ENCODE measurements around the gene TCN2. TPM values are rescaled to one million over a fixed set of nuclear protein-coding genes. Genes with fewer than 3 reads are reported as not detected.

The TCN2 gene
- total and polyA plus RNA-seq, 10 of the 15 experiments (the other 5 are each of a cell fraction or from before 2014, with no cell fraction given) = 5.4 to 21.8 (median 11.0) TPM

GRCh38 chr22:30634471-30635233 is 27.7 kb downstream of the TCN2 start (continued):
- TF ChIP-seq JUND (IDR thresholded peaks at IDR 0.05; ENCODE audit: low read depth, low read length) (no peak; the same call in 1 of the 2 replicates), IRF4 (IDR thresholded peaks at IDR 0.05; ENCODE audit: low read depth, low read length) (no peak), DPF2 (IDR thresholded peaks at IDR 0.05) (peak; percentile 74; the same call in 1 of the 2 replicates), GABPA (IDR thresholded peaks at IDR 0.05; ENCODE audit: low read depth) (no peak), RCOR1 (conservative IDR thresholded peaks at IDR 0.05; ENCODE audit: low read depth, low read length) (no peak), PAX5 (IDR thresholded peaks at IDR 0.05; ENCODE audit: borderline replicate concordance, low read depth, low read length) (no peak), KDM1A (IDR thresholded peaks at IDR 0.05; ENCODE audit: borderline replicate concordance) (no peak), ZZZ3 (IDR thresholded peaks at IDR 0.05; ENCODE audit: control insufficient read depth, insufficient read length, low read depth) (no peak), NR2F1 (conservative IDR thresholded peaks at IDR 0.05) (0 out of 2 replicates have a peak, but pooled peaks have one; percentile 54), PKNOX1 (IDR thresholded peaks at IDR 0.05) (peak; percentile 68), CBFB (IDR thresholded peaks at IDR 0.05; ENCODE audit: low read depth) (no peak)
- TF ChIP-seq, protein P1, sequence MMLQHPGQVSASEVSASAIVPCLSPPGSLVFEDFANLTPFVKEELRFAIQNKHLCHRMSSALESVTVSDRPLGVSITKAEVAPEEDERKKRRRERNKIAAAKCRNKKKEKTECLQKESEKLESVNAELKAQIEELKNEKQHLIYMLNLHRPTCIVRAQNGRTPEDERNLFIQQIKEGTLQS (IDR thresholded peaks at IDR 0.05; ENCODE audit: borderline replicate concordance, extremely low read depth, low read depth, low read length) = no peak
- TF ChIP-seq, protein P2, sequence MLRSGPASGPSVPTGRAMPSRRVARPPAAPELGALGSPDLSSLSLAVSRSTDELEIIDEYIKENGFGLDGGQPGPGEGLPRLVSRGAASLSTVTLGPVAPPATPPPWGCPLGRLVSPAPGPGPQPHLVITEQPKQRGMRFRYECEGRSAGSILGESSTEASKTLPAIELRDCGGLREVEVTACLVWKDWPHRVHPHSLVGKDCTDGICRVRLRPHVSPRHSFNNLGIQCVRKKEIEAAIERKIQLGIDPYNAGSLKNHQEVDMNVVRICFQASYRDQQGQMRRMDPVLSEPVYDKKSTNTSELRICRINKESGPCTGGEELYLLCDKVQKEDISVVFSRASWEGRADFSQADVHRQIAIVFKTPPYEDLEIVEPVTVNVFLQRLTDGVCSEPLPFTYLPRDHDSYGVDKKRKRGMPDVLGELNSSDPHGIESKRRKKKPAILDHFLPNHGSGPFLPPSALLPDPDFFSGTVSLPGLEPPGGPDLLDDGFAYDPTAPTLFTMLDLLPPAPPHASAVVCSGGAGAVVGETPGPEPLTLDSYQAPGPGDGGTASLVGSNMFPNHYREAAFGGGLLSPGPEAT (IDR thresholded peaks at IDR 0.05; ENCODE audit: low read depth) = peak; percentile 39; the same call in 1 of the 2 replicates
- TF ChIP-seq, protein P3, sequence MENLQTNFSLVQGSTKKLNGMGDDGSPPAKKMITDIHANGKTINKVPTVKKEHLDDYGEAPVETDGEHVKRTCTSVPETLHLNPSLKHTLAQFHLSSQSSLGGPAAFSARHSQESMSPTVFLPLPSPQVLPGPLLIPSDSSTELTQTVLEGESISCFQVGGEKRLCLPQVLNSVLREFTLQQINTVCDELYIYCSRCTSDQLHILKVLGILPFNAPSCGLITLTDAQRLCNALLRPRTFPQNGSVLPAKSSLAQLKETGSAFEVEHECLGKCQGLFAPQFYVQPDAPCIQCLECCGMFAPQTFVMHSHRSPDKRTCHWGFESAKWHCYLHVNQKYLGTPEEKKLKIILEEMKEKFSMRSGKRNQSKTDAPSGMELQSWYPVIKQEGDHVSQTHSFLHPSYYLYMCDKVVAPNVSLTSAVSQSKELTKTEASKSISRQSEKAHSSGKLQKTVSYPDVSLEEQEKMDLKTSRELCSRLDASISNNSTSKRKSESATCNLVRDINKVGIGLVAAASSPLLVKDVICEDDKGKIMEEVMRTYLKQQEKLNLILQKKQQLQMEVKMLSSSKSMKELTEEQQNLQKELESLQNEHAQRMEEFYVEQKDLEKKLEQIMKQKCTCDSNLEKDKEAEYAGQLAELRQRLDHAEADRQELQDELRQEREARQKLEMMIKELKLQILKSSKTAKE (IDR thresholded peaks at IDR 0.05; ENCODE audit: low read depth, poor library complexity, severe bottlenecking) = peak; percentile 55
- TF ChIP-seq, protein P4, sequence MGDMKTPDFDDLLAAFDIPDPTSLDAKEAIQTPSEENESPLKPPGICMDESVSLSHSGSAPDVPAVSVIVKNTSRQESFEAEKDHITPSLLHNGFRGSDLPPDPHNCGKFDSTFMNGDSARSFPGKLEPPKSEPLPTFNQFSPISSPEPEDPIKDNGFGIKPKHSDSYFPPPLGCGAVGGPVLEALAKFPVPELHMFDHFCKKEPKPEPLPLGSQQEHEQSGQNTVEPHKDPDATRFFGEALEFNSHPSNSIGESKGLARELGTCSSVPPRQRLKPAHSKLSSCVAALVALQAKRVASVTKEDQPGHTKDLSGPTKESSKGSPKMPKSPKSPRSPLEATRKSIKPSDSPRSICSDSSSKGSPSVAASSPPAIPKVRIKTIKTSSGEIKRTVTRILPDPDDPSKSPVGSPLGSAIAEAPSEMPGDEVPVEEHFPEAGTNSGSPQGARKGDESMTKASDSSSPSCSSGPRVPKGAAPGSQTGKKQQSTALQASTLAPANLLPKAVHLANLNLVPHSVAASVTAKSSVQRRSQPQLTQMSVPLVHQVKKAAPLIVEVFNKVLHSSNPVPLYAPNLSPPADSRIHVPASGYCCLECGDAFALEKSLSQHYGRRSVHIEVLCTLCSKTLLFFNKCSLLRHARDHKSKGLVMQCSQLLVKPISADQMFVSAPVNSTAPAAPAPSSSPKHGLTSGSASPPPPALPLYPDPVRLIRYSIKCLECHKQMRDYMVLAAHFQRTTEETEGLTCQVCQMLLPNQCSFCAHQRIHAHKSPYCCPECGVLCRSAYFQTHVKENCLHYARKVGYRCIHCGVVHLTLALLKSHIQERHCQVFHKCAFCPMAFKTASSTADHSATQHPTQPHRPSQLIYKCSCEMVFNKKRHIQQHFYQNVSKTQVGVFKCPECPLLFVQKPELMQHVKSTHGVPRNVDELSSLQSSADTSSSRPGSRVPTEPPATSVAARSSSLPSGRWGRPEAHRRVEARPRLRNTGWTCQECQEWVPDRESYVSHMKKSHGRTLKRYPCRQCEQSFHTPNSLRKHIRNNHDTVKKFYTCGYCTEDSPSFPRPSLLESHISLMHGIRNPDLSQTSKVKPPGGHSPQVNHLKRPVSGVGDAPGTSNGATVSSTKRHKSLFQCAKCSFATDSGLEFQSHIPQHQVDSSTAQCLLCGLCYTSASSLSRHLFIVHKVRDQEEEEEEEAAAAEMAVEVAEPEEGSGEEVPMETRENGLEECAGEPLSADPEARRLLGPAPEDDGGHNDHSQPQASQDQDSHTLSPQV (IDR thresholded peaks at IDR 0.05) = no peak
- TF ChIP-seq, protein P5, sequence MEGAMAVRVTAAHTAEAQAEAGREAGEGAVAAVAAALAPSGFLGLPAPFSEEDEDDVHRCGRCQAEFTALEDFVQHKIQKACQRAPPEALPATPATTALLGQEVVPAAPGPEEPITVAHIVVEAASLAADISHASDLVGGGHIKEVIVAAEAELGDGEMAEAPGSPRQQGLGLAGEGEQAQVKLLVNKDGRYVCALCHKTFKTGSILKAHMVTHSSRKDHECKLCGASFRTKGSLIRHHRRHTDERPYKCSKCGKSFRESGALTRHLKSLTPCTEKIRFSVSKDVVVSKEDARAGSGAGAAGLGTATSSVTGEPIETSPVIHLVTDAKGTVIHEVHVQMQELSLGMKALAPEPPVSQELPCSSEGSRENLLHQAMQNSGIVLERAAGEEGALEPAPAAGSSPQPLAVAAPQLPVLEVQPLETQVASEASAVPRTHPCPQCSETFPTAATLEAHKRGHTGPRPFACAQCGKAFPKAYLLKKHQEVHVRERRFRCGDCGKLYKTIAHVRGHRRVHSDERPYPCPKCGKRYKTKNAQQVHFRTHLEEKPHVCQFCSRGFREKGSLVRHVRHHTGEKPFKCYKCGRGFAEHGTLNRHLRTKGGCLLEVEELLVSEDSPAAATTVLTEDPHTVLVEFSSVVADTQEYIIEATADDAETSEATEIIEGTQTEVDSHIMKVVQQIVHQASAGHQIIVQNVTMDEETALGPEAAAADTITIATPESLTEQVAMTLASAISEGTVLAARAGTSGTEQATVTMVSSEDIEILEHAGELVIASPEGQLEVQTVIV (IDR thresholded peaks at IDR 0.05; ENCODE audit: borderline replicate concordance, partially characterized antibody) = no peak

Data from GM12878 (cell line).